GM21717 (cell line): ENCODE results near the gene SMIM31.

Experiments used
- ATAC-seq: cut with Tn5 transposase; IDR thresholded peaks from one replicate; pipeline ENCODE4 v1.9.1; 2021; ENCODE audit warnings: mild to moderate bottlenecking, moderate library complexity; ENCODE audit not compliant: unreplicated experiment

SMIM31 gene

DNA sequence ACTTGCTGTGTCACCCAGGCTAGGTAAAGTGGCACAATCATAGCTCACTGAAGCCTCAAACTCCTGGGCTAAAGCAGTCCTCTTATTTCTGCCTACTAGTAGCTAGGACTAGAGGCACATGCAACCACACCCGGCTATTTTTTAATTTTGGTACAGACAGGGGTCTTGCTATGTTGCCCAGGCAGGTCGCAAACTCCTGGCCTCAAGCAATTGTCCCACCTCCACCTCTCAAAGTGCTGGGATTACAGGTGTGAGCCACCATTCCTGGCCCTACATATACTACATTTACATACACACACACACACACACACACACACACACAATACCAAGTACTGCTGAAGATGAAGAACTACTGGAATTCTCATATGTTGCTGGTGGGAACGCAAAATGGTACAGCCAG, 26.9 kb downstream of the SMIM31 start:
- no peak for ATAC-seq

DNA sequence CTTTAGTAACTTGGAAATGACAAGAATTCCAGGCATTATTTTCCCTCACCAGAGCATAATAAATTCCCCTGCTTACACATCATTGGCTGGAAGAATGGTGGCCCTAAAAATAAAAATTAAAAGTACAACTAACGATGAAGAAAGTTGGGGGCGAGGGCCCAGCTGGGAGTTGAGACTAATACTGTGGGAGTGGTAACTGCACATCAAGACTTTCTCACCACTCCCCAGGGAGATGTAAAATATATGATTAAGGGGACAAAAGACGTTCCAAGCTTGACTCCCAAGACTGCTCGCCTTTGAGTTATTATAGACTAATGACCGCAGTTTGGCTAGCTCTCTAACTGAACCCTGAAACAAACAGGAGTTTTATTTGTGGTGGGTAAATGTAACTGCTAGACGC, 30.0 kb downstream of the SMIM31 start:
- ATAC-seq: no peak

DNA sequence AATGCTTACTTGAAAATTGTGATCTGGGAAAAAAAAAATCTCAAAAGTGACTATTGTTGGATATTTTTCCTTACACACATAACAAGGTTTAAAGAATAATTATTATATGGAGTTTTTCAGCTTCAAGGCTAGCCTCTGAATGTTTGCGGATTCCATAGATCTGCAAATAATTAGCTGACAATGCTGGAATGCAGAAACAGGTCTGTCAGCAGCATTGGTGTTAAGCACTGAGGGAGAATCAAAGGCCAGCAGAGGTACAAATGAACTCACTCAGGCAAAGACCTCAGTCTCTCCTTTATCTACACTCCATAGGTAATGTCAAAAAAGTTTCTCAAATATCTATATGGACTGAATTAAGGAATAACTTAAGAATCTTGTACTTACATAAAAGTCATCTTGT, 35.1 kb downstream of the SMIM31 start:
- ATAC-seq: no peak

DNA sequence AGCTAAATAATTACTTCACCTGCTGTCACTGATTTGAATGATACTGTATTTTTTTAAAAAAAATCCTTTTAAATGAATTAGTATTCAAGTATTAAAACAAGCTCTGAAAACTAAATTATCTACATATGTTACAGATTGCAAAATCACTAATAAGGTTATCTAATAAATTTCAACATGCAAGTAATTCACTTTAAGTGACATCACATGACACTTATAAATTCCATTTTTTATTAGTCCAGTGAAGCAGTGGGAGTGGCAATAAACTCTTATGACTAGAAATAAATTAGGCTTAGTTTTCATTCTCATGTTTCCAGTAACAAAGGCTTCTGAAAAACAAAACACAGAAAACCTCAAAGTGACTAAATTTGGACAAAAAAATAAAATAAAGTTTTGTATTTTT, 36.3 kb downstream of the SMIM31 start:
- no peak for ATAC-seq

DNA sequence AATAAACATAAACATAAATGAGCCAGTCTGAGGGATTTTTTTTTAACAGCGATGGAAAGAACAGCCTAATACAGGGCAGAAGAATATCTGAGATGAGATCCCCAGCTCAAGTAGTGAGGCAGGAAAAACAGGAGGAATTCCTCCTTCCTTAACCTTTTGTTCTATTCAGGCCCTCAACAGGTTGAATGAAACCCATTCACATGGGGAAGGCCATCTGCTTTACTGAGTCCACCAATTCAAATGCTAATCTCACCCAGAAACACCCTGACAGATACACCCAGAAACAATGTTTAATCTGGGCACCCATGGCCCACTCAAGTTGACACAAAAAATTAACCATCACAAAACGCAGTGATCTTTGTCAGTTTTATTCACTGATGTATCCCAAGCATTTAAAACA, 45.5 kb downstream of the SMIM31 start:
- no peak for ATAC-seq

DNA sequence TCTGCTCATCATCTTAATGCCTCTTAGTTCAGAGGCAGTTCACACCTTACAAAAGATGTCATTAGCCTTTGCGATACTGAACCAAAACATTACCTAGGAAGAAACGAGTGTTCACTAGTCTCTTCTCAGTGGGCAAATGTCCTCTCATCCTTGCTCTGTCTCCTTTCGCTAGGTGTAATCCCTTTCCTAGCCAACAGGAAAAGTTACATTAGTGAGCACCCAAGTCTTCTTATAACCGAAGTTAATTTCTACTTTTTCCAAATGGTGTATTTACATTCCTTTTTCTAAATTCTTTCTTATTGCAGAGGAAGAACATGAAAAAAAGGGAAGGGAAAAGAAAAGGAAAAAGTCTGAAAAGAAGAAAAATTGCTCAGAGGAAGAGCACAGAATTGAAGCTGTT, 46.9 kb downstream of the SMIM31 start:
- ATAC-seq: no peak

DNA sequence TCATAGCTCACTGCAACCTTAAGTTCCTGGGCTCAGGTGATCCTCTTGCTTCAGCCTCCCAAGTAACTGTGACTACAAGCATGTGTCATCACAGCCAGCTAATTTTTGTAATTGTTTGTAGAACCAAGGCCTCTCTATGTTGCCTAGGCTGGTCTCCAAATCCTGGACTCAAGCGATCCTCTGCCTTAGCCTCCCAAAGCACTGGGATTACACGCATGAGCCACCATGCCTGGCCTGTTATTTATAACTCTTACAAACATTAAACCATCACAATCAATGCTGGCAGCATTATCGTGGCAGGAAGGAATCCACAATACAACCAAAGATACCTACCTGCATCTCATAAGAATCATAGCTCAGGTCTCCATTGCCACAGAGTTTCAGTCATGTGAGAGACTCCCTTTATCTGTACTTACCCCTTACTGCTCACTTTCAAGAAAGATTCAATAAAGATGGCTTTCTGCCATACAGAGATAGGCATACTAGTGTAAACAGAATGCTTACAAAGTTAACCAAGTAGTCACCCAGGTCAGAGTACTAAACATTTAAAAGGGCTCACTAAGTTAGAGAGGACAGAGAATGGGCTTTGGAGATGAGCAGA, 48.5 kb downstream of the SMIM31 start:
- ATAC-seq: no peak

DNA sequence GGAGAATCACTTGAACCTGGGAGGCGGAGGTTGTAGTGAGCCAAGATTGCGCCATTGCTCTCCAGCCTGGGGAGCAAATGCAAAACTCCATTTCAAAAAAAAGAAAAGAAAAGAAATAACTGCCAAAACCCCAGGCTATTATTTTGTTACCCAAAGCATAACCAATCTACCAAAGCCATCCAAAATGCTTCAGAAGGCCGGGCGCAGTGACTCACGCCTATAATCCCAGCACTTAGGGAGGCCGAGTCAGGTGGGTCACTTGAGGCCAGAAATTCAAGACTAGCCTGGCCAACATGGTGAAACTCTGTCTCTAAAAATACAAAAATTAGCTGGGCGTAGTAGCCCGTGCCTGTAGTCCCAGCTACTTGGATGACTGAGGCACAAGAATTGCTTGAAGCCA, 49.8 kb downstream of the SMIM31 start:
- no peak for ATAC-seq

DNA sequence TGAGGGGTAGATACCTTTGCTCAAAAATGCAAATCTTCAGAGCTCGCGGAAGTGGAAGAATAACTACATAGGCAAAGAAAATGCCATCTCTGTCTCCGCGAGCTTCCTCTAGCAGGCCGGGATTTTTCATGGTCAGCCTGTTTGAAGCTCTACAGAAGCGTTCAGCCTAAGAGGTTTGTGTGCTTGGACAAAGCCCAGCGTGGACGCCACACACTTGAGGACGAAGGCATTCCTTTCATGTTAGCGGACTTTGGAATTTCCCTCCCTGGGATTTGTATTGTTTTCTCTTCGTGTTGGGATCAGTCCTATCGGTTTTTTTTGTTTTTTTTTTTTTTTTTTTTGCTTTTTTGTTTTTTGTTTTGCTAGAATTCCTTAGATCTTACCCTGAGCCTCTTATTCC, 53.7 kb downstream of the SMIM31 start:
- ATAC-seq: no peak

DNA sequence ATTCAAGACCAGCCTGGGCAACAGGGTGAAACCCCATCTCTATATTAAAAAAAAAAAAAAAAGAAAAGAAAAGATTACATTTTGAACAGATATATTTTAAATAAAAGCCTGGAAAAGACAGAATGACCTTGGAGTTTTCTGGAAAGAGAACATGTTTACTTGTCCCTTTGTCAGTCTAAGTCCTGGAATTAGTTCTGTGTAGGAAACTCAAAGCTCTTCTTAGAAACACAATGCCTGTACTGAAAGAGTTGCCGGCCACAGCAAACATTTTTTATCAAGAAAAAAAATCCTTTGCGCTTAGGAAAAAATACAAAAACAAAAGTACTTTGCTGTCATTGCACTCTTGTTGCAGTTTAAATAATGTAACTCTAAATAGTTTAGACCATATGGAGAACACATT, 59.6 kb downstream of the SMIM31 start:
- no peak for ATAC-seq

DNA sequence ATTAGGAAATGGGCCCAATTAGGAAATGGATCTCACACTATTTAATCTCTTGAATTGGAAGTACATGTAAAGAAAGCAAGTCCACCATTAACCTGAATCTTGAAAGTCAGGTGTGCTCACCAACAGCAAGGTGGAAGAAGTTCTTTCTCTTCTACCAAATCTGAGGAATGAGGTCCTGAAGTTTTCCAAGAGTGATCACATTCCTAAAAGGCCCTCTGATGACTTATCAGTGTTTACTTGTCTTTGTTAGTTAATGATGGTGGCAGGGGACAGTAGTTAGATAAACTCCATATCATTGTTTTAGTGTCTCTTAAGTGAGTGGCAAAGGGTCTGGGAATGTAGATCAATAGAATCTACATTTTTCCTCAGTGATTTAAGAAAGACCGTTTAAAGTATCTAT, 61.8 kb downstream of the SMIM31 start:
- no peak for ATAC-seq

DNA sequence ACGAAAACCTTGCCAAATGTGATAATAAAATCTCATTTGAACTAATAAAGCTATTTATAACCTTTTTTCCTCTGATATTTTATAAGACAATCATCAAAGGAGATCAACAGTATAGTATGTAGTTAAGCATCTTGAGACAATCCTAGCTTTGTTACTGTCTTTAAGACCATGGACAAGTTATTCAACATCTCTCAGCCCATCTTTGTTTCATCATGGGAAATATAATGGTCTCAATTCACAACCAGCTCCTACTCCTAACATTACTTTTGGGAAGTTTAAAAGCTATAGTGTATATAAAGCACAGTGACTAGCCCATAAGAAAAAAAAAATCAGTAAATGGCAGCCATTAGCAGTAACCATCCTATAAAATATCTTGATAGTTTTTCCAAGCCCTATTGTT, 65.4 kb downstream of the SMIM31 start:
- no peak for ATAC-seq

DNA sequence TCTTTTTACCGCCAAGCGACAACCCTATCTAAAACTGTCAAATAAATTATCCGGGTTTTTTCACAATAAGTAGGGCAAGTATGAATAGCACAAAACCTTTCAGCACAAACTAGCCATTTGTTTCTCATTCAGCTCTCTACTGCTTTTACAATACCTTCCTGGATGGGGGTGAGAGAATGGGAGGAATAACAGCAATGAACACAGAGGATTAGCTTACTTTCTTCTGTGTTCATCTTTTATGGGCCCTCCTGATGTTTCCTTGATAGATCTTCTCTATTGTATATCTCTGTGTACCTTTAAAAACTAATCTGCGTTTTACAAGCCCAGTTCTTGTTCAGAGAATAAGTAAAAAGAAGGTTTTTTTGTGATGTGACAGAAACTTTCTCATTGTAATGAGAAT, 67.8 kb downstream of the SMIM31 start:
- ATAC-seq: no peak

DNA sequence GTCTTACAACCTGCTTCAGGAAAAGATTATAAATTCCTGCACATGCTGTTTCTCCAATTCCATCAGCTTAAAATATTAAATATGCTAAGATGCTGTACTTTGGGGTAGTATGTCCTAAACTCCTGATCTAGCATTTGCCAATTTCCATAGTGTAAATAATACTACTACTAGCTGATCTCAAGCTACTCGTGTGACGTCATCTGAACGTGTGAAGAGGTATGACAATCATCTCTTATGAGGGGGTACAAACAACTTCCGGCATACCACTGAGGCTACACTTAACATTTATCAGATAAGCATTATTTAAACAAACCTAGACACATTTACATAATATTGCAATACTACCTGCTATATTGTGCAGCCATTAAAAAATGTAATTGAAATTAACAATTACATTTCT, 70.7 kb downstream of the SMIM31 start:
- ATAC-seq: no peak

DNA sequence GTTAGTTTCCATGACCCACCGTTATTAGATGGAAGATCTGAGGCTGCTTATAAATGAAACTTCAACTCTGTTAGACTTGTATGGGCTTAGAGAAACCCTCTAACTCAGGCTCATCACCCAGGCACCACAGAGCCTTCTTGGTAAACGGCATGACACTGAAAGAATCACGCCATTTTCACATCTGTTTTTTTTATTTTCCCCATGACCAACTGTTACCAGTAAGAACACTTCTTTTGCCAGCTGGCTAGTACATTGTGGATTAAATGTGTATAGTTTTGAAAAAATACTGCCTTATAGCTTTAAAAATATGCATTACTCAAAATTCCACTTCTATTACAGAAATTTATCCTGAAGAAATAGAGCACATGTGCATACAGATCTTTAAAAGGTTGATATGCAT, 75.0 kb downstream of the SMIM31 start:
- no peak for ATAC-seq

DNA sequence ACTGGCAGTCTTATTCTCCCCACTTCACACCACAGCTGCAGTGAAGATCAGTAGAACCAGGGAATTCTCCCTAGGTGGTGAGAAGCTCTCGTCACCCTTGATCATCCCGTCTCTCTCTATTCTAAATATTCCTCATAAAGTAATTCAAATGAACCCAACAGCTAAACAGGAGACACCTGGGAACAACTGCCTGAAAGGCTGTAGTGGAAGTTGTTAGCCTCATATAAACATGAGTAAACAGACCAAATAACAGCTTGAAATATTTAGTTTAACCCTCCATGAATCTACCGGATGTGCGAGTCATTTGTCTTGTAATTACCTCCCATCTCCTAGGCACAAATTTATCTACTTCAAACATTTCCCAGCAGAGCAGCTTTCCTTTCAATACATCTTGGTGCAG, 92.6 kb downstream of the SMIM31 start:
- ATAC-seq: no peak

DNA sequence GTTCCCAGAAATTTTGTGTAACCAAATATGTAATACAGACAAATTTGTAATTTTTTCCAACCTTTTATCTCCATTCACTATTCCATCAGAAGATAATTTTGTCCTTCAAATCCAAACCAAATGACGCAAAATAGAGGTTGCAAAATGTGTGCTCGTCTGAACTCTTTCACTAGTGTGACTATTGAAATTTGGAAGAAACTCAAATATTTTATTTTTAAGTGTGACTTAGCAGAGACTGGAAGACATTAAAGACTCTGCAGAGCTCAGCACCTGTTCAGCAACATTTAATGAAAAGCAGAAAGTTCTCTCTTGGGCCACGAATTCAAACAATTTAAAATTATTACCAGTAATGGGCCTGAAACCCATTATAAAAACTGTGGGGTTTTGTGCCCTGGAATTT, 93.1 kb downstream of the SMIM31 start:
- no peak for ATAC-seq

DNA sequence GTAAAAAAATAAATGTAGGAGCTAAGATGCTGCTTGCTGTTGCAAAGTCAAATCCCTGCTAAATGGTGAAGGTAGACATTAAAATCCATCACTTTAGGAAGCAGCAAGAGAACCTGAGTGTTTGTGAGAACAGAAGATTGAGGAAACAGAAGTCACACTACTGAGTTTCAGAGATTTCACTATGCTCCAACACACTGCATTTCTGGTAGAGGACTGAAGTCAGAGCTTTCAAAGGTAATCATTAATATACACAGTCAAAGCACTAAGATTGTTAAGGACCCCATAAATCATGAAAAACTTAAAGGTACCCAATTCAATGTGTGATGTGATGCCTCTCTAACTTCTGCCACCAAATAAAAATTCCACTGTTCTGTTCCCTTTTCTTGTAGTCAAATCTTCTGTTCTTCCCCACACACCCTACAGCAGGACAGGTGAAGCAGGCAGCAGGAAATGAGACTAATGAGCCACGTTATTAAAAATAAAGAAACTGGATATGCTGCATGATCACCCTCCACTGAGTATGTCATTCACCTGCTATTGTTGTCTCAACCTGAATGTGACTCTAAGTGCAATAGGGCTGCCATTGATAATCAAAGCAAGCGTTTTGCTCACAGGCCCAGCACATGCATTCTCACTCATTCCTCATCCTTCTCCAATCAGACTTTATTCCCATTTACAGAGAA, 94.2 kb downstream of the SMIM31 start:
- no peak for ATAC-seq
